ENCODE results near the gene INHA.

The INHA gene

DNA sequence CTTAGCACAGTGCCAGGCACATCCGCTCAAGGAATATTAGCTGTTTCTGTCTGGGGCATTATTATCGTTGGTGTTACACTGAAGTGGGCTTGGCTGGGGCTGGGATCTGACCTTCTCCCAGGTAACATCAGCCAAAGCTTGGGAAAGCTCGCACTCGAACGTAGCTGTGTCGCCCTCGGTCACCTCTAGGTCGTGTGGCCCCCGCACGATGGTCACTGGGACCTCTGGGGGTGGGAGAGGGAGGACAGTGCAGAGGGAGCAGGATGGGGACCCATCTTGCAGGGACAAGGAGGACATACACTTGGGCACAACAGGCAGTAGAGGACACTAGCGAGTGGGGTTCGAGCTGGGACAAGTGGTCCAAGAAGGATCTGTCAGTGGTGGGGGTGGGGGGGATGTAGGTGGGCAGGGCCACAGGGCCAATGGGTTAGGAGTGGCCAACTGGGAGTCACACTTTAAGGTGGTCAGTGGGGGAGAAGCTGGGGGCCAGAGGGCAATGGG lies 18.6 kb upstream of the INHA start:
- H3K4me3 Mint-ChIP-seq: peak overlapping the region; percentile 61 to 76 (median 71)
- H3K4me1 Mint-ChIP-seq: peaks cover 5% of the 10 kb centered on the region
- H3K27ac Mint-ChIP-seq: no peak overlapping the region
- no peaks in the 10 kb centered on the region for H3K9me3 Mint-ChIP-seq
- TF ChIP-seq, protein P1, sequence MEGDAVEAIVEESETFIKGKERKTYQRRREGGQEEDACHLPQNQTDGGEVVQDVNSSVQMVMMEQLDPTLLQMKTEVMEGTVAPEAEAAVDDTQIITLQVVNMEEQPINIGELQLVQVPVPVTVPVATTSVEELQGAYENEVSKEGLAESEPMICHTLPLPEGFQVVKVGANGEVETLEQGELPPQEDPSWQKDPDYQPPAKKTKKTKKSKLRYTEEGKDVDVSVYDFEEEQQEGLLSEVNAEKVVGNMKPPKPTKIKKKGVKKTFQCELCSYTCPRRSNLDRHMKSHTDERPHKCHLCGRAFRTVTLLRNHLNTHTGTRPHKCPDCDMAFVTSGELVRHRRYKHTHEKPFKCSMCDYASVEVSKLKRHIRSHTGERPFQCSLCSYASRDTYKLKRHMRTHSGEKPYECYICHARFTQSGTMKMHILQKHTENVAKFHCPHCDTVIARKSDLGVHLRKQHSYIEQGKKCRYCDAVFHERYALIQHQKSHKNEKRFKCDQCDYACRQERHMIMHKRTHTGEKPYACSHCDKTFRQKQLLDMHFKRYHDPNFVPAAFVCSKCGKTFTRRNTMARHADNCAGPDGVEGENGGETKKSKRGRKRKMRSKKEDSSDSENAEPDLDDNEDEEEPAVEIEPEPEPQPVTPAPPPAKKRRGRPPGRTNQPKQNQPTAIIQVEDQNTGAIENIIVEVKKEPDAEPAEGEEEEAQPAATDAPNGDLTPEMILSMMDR (IDR thresholded peaks at IDR 0.05; ENCODE audit: unreplicated experiment in 3 of 3): no peak
- H3K36me3 Mint-ChIP-seq (ENCODE audit: low read depth): peaks cover 9% of the 10 kb centered on the region
- peaks cover 14% of the 10 kb centered on the region for H3K27me3 Mint-ChIP-seq (ENCODE audit: low read depth)

DNA sequence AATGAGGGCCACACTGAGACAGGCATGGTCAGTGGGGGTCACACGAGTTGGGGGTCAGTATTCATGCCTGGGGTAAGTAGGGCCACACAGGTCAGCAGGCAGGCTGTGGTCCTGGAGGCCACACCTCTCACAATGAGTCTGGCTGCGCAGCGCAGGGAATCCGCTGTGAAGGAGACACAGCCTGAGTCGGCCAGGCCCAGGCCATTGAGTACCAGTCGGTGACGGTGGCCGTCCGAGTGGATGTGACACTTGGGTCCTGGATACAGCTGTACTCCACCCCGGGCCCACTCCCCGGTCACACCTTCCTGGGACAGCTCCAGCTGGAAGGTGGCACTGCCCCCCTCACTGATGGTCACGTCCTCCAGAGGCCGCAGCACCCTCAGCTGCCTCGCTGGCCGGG lies 17.8 kb upstream of the INHA start:
- TF ChIP-seq, protein P1 (IDR thresholded peaks at IDR 0.05; ENCODE audit: unreplicated experiment in 3 of 3): no peak
- peaks cover 16% of the 10 kb centered on the region for H3K36me3 Mint-ChIP-seq (ENCODE audit: low read depth)
- H3K27me3 Mint-ChIP-seq (ENCODE audit: low read depth): peaks cover 14% of the 10 kb centered on the region
- no peak overlapping the region for H3K27ac Mint-ChIP-seq
- peak overlapping the region in 2 of 3 experiments; percentile 61 to 71 for H3K4me3 Mint-ChIP-seq
- peaks cover 5% of the 10 kb centered on the region for H3K4me1 Mint-ChIP-seq
- H3K9me3 Mint-ChIP-seq: no peaks in the 10 kb centered on the region

DNA sequence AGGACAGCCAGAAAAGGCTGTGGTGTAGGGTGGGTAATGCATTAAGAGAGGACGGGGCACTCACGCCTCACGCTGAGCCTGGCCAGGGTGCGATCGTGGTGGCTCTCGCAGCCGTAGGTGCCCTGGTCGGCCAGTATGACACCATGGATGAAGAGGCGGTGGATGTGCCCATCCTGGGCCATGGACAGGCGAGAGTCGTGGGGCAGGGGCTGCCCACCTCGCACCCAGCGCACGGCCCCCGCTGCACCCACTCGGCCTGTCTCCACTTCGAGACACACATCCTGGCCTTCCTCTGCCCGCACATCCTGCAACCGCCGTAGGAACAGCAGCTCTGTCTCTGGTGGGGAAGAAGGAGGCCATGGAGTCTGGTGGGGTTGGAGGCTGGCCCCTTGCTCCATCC lies 16.2 kb upstream of the INHA start:
- H3K4me3 Mint-ChIP-seq: no peak overlapping the region
- H3K4me1 Mint-ChIP-seq: peaks cover 14% of the 10 kb centered on the region
- peaks cover 12% of the 10 kb centered on the region for H3K27me3 Mint-ChIP-seq (ENCODE audit: low read depth)
- no peak overlapping the region for H3K27ac Mint-ChIP-seq
- H3K36me3 Mint-ChIP-seq (ENCODE audit: low read depth): peaks cover 23% of the 10 kb centered on the region
- H3K9me3 Mint-ChIP-seq: no peaks in the 10 kb centered on the region
- TF ChIP-seq, protein P1 (IDR thresholded peaks at IDR 0.05; ENCODE audit: unreplicated experiment in 3 of 3): no peak

DNA sequence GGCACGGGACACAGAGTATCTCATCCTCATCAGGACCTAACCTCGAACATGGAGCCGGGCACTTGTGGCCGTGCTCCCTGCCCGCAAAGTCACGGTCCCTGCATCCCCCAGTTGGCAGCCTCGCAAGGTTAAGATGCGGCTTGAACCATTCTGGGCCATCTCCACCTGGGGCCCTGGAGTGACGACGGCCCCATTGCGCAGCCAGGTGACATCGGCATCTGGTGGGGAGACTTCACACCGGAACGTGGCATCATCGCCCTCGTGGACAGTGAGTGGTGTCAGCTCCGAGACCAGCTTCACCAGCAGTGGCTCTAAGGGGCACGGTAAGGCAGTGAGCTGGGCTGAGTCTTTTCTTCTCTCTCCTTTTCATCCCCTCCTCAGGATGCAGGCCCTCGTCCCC lies 15.7 kb upstream of the INHA start:
- Mint-ChIP-seq H3K27ac (no peak overlapping the region), H3K4me1 (peaks cover 15% of the 10 kb centered on the region), H3K4me3 (no peak overlapping the region)

DNA sequence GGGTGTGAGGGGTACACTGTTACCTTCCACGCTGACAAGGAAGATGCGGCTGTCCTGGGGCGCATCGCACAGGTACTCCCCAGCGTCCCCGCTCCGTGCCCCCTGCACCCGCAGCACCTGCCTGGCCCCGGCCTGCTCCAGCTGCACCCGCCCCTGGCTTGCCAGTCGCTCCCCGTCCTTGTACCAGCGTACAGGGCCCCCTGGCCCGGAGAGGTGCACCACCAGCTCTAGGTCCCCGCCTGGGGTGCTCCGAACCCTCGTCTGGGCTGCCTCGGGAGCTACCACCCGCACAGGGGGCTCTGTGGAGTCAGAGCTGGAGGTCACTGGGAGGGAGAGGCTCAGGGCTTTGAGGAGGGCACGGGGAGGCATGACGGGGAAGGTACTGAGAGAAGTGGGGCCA lies 14.8 kb upstream of the INHA start:
- Mint-ChIP-seq H3K36me3 (ENCODE audit: low read depth) (peaks cover 29% of the 10 kb centered on the region), H3K9me3 (no peaks in the 10 kb centered on the region), H3K4me3 (no peak overlapping the region), H3K27ac (no peak overlapping the region), H3K4me1 (peaks cover 22% of the 10 kb centered on the region), H3K27me3 (ENCODE audit: low read depth) (peaks cover 10% of the 10 kb centered on the region)
- TF ChIP-seq, protein P1 (IDR thresholded peaks at IDR 0.05; ENCODE audit: unreplicated experiment in 3 of 3): no peak

More for the DNA sequence above, 15.7 kb upstream of the INHA start:
- Mint-ChIP-seq H3K36me3 (ENCODE audit: low read depth) (peaks cover 26% of the 10 kb centered on the region), H3K27me3 (ENCODE audit: low read depth) (peaks cover 10% of the 10 kb centered on the region), H3K9me3 (no peaks in the 10 kb centered on the region)
- TF ChIP-seq, protein P1 (IDR thresholded peaks at IDR 0.05; ENCODE audit: unreplicated experiment in 3 of 3): no peak

Data from nephron (organoid).